Activated CD4-positive, CD25-positive, alpha-beta regulatory T cell treated with anti-CD3 and anti-CD28 coated beads, Interleukin-2, amount 50 U/mL, for 16 hours (primary cell): ENCODE results near the gene ARMC8.

Experiments
- DNase-seq: peaks from one replicate; pipeline ENCODE4 v3.0.0-alpha.2; 2020; ENCODE audit warnings: low read depth, low spot score

The ARMC8 gene

GRCh38 chr3:138199851-138200250 is 12.8 kb downstream of the ARMC8 start:
- DNase-seq, result no peak

GRCh38 chr3:138200424-138200823 is 13.3 kb downstream of the ARMC8 start:
- DNase-seq, result no peak

GRCh38 chr3:138202945-138203701 is 16.0 kb downstream of the ARMC8 start:
- DNase-seq, result no peak

GRCh38 chr3:138203938-138204337 is 16.8 kb downstream of the ARMC8 start:
- DNase-seq, result no peak

GRCh38 chr3:138205527-138205926 is 18.4 kb downstream of the ARMC8 start:
- DNase-seq, result no peak

GRCh38 chr3:138206196-138206595 is 19.1 kb downstream of the ARMC8 start:
- no peak for DNase-seq

- no peak for DNase-seq
Measured at GRCh38 chr3:138210528-138210927, 23.4 kb downstream of the ARMC8 start.

- DNase-seq, result no peak
Measured at GRCh38 chr3:138213398-138214085, 26.4 kb downstream of the ARMC8 start.

- no peak for DNase-seq
Measured at GRCh38 chr3:138219255-138219654, 32.2 kb downstream of the ARMC8 start.

GRCh38 chr3:138220242-138220641 is 33.1 kb downstream of the ARMC8 start:
- DNase-seq, result no peak

- DNase-seq, result no peak
Measured at GRCh38 chr3:138220788-138221187, 33.7 kb downstream of the ARMC8 start.

GRCh38 chr3:138222131-138222941 is 35.2 kb downstream of the ARMC8 start:
- DNase-seq, result no peak

- DNase-seq, result no peak
Measured at GRCh38 chr3:138222942-138223287, 35.8 kb downstream of the ARMC8 start.

- DNase-seq, result no peak
Measured at GRCh38 chr3:138227650-138228049, 40.5 kb downstream of the ARMC8 start.

- no peak for DNase-seq
Measured at GRCh38 chr3:138230525-138230924, 43.4 kb downstream of the ARMC8 start.

- DNase-seq, result no peak
Measured at GRCh38 chr3:138232705-138233364, 45.7 kb downstream of the ARMC8 start.

GRCh38 chr3:138234401-138235179 is 47.5 kb downstream of the ARMC8 start:
- DNase-seq, result no peak

GRCh38 chr3:138238711-138239110 is 51.6 kb downstream of the ARMC8 start:
- DNase-seq, result no peak

GRCh38 chr3:138241061-138241460 is 54.0 kb downstream of the ARMC8 start:
- DNase-seq, result no peak

- no peak for DNase-seq
Measured at GRCh38 chr3:138241676-138242075, 54.6 kb downstream of the ARMC8 start.

- DNase-seq, result no peak
Measured at GRCh38 chr3:138242466-138242865, 55.4 kb downstream of the ARMC8 start.
